Esophagus squamous epithelium (tissue), 4 donors: ENCODE measurements around the gene RBPMS2.
"Not testable (repeated sequence)": the region's sequence is repeated elsewhere in the genome, so short reads cannot be mapped to it uniquely, and the experiment has no call there.

Experiments
- POLR2A ChIP-seq, 4 donors: fragments of 450-650 bp; IDR thresholded peaks; one replicate each; pipeline ENCODE4 v1.6.1; 2017; ENCODE audit warnings: antibody characterized with exemption in 4 of 4, mild to moderate bottlenecking in 4 of 4, moderate library complexity in 3 of 4
- TF ChIP-seq, protein P1 (sequence below), 6 experiments: fragments of 450-650 bp in 4 of 6; fragments of 200-600 bp in 2 of 6; sonication (generic) in 2 of 6; IDR thresholded peaks; one replicate each; pipeline ENCODE4 v1.5.1; 2016 to 2019; ENCODE audit warnings: antibody characterized with exemption in 6 of 6, mild to moderate bottlenecking in 4 of 6, moderate library complexity in 4 of 6

DNA sequence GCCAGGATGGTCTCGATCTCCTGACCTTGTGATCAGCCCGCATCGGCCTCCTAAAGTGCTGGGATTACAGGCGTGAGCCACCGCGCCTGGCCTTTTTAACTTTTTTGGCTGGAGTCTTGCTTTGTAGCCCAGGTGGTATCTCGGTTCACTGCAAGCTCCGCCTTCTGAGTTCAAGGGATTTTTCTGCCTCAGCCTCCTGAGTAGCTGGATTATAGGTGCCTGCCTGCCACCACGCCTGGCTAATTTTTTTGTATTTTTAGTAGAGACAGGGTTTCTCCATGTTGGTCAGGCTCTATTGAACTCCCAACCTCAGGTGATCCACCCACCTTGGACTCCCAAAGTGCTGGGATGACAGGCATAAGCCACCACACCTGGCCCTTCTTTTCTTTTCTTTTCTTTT lies 20.5 kb upstream of the RBPMS2 start:
- TF ChIP-seq, protein P1, sequence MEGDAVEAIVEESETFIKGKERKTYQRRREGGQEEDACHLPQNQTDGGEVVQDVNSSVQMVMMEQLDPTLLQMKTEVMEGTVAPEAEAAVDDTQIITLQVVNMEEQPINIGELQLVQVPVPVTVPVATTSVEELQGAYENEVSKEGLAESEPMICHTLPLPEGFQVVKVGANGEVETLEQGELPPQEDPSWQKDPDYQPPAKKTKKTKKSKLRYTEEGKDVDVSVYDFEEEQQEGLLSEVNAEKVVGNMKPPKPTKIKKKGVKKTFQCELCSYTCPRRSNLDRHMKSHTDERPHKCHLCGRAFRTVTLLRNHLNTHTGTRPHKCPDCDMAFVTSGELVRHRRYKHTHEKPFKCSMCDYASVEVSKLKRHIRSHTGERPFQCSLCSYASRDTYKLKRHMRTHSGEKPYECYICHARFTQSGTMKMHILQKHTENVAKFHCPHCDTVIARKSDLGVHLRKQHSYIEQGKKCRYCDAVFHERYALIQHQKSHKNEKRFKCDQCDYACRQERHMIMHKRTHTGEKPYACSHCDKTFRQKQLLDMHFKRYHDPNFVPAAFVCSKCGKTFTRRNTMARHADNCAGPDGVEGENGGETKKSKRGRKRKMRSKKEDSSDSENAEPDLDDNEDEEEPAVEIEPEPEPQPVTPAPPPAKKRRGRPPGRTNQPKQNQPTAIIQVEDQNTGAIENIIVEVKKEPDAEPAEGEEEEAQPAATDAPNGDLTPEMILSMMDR (IDR thresholded peaks at IDR 0.05): not testable (repeated sequence)
- not testable (repeated sequence) for TF ChIP-seq POLR2A (IDR thresholded peaks at IDR 0.05)
